ENCODE data around the gene CDK19. TPM values are rescaled to one million over a fixed set of nuclear protein-coding genes. Genes with fewer than 3 reads are reported as not detected.
"Not testable (repeated sequence)": the region's sequence is repeated elsewhere in the genome, so short reads cannot be mapped to it uniquely, and the experiment has no call there.

CDK19 gene
- total RNA-seq (2014; rRNA removed; shearing (Covaris generic); ENCODE audit: low replicate concordance), result 7.6 and 8.9 TPM in 2 replicates

- in situ Hi-C loops (cut with HindIII; ENCODE audit: low pct_unique_long_range_greater_than_20kb, low sequenced_read_pairs), result no loop called here
- peak; percentile 99 for DNase-seq (ENCODE audit: low read depth)
These were observed at the start of gene CDK19 for GRCh38 chr6:110815411-110816409. Gene CDK19, minus strand, starts transcription at chr6:110815469. Its CDS starts 333 bp downstream, at chr6:110815136.

DNA sequence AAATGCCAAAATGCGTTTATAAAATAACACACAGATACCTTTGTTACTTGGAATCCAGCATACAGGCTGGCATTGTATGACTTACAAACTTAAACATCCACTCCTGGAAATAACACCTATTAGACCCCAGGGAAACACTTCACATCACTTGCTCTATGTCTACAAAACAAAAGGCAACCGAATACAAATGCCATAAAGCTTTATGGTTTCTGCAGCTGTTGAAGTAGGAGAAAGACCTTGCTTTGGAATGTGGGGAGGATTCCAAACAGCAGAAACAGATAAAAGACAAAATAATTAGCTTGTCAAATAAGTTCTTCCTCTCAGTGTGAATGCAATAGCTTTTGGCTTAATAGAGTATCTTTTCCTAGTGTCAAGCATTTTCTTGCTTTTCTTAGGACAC is 49.6 kb upstream of the CDK19 start:
- in situ Hi-C loops (cut with HindIII; ENCODE audit: low pct_unique_long_range_greater_than_20kb, low sequenced_read_pairs), result no loop called here
- no peak for DNase-seq (ENCODE audit: low read depth)

DNA sequence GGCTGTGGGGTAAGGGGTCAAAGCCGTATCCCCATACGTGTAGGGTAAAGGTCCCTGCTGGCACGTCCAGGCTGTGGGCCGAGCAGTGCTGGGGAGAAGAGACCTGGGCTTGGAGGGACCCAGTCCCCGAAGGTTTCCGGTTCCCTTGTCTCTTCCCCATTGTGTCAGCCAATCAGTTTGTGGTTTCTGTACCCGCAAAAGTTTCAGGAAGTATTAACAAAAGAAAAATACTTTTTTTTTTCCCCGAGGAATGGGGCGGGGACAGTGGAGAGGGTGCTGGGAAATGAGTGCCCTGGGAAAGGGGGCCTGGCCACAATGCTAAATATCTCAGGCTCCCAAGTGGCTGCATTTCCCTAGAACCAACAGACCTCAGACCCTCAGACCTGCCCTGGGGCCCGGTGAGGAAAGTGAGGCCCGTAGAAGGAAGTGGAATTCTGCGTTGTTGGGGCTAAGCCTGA is 44.1 kb upstream of the CDK19 start:
- in situ Hi-C loops (cut with HindIII; ENCODE audit: low pct_unique_long_range_greater_than_20kb, low sequenced_read_pairs), result no loop called here
- no peak for DNase-seq (ENCODE audit: low read depth)

DNA sequence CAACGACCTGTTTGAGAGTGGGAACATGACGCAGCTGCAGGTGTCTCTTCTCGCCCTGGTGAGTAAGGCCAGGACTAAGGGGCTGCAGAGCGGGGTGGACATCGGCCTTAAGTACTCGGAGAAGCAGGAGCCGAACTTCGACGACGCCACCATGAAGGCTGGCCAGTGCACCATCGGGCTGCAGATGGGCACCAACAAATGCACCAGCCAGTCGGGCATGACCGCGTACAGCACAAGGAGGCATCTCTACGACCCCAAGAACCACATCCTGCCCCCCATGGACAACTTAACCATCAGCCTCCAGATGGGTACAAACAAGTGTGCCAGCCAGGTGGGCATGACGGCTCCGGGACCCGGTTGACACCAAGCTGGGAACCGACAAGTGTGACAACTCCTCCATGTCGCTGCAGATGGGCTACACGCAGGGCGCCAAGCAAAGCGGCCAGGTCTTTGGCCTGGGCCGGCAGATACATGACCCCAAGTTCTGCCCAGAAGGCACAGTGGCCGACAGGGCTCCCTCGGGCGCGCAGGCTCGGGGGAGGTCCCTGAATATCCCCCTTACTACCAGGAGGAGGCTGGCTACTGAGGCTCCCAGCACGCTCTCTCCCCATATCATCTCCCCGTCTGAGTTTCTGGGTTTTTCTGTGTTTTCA is 43.4 kb upstream of the CDK19 start:
- no peak for DNase-seq (ENCODE audit: low read depth)
- in situ Hi-C loops (cut with HindIII; ENCODE audit: low pct_unique_long_range_greater_than_20kb, low sequenced_read_pairs), result no loop called here

GRCh38 chr6:110858016-110858415 is 42.7 kb upstream of the CDK19 start:
- in situ Hi-C loops (cut with HindIII; ENCODE audit: low pct_unique_long_range_greater_than_20kb, low sequenced_read_pairs), result no loop called here
- no peak for DNase-seq (ENCODE audit: low read depth)

DNA sequence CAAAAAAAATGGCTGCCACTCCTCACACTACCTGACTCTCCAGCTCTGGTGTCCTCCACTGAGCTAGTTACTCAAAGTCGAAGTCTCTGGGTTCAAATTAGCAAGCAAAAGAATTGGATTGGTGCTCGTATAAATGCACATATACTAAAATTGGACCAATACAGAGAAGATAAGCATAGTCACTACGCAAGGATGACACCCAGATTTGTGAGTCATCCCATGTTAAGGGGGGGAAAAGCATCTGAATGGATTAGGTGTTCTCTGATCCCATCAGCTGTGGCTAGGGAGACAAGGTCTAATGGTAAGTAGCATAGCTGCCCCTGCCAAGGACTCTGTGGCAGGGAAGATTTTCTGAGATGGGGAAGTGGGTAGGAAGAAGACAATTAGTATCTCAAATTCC is 41.0 kb upstream of the CDK19 start:
- in situ Hi-C loops (cut with HindIII; ENCODE audit: low pct_unique_long_range_greater_than_20kb, low sequenced_read_pairs), result no loop called here
- DNase-seq (ENCODE audit: low read depth), result no peak

GRCh38 chr6:110853754-110854477 is 38.6 kb upstream of the CDK19 start:
- no peak for DNase-seq (ENCODE audit: low read depth)
- in situ Hi-C loops (cut with HindIII; ENCODE audit: low pct_unique_long_range_greater_than_20kb, low sequenced_read_pairs), result no loop called here

DNA sequence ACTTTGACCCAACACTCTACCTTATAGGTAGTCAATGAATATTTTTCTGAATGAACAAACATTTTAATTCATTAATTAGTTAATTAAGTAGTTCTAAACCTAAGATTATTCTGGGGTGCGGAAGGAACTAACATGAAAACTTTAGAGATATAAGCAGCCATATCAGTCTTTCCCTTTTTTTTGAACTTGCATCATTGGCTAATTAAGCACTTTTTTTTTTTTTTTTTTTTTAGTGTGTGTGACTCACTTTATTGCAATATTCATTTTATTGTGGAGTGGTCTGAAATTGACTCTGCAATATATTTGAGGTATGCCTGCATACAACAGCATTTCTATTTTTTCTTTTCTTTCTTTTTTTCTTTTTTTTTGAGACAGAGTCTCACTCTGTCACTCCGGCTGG is 37.5 kb upstream of the CDK19 start:
- DNase-seq (ENCODE audit: low read depth), result no peak
- in situ Hi-C loops (cut with HindIII; ENCODE audit: low pct_unique_long_range_greater_than_20kb, low sequenced_read_pairs), result no loop called here

- DNase-seq (ENCODE audit: low read depth), result no peak
- in situ Hi-C loops (cut with HindIII; ENCODE audit: low pct_unique_long_range_greater_than_20kb, low sequenced_read_pairs), result no loop called here
These were observed 34.5 kb upstream of the CDK19 start for GRCh38 chr6:110849781-110850180.

- in situ Hi-C loops (cut with HindIII; ENCODE audit: low pct_unique_long_range_greater_than_20kb, low sequenced_read_pairs), result no loop called here
- no peak for DNase-seq (ENCODE audit: low read depth)
These were observed 26.0 kb upstream of the CDK19 start for GRCh38 chr6:110841266-110841665.

DNA sequence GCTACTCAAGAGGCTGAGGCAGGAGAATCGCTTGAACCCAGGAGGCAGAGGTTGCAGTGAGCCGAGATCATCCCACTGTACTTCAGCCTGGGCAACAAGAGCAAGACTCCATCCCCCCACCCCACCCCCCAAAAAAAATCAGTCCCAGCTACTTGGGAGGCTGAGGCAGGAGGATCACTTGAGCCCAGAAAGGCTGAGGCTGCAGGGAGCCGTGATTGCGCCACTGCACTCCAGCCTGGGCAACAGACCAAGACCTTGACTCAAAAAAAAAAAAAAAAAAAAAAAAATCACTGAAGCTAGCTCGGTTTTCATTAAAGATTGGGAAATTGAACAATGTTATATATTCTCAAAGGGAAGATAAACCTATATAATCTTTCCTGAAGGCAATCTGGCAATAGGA is 20.5 kb upstream of the CDK19 start:
- DNase-seq (ENCODE audit: low read depth); in situ Hi-C loops (cut with HindIII; ENCODE audit: low pct_unique_long_range_greater_than_20kb, low sequenced_read_pairs): not testable (repeated sequence)

- in situ Hi-C loops (cut with HindIII; ENCODE audit: low pct_unique_long_range_greater_than_20kb, low sequenced_read_pairs), result no loop called here
- no peak for DNase-seq (ENCODE audit: low read depth)
These were observed 18.6 kb upstream of the CDK19 start for GRCh38 chr6:110833831-110834230.

DNA sequence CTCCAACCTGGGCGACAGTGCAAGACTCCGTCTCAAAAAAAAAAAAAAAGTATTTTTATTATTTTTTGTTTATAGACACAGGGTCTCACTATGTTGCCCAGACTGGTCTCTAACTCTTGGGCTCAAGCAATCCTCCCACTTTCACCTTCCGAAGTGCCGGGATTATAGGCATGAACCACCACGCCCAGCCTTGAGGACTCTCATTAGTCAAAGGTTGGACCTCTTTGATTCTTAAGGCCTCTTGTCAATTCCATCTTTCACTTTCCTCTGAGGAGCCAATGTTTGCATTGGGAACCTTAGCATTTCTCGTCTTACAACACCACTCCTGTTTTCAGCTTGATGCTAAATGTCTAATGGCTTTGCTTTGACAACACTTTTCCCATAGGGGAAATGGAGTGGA is 16.1 kb upstream of the CDK19 start:
- DNase-seq (ENCODE audit: low read depth), result no peak
- in situ Hi-C loops (cut with HindIII; ENCODE audit: low pct_unique_long_range_greater_than_20kb, low sequenced_read_pairs), result no loop called here

- DNase-seq (ENCODE audit: low read depth), result no peak
- in situ Hi-C loops (cut with HindIII; ENCODE audit: low pct_unique_long_range_greater_than_20kb, low sequenced_read_pairs), result no loop called here
These were observed 13.1 kb upstream of the CDK19 start for GRCh38 chr6:110828396-110828795.

DNA sequence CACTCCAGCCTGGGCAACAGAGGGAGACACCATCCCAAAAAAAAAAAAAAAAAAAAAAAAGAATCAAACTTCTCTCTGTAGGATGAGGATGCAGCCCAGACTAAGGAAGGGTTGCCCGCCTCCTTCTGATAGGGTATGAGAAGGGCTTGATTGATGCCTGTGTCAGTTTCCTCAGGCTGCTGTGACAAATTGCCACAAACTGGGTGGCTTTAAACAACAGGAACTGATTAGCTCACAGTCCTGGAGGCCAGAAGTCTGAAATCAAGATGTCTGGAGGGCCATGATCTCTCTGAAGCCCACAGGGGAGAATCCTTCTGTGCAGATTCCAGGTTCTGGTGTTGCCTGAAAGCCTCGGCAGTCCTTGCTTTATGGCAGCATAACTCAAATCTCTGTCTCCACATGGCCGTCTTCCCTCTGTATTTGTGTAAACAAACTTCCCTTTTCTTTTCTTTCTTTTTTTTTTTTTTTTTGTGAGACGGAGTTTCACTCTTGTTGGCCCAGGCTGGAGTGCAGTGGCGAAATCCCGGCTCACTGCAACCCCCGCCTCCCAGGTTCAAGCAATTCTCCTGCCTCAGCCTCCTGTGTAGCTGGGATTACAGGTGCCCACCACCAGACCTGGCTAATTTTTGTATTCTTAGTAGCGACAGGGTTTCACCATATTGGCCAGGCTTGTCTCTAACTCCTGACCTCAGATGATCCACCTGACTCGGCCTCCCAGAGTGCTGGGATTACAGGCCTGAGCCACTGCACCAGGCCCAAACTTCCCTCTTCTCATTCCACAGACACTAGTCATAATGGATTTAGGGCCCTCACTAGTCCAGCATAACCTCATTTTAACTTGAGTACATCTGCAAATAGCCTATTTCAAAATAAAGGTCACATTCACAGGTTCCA is 11.2 kb upstream of the CDK19 start:
- no peak for DNase-seq (ENCODE audit: low read depth)
- in situ Hi-C loops (cut with HindIII; ENCODE audit: low pct_unique_long_range_greater_than_20kb, low sequenced_read_pairs), result no loop called here

GRCh38 chr6:110823146-110823545 is 7.9 kb upstream of the CDK19 start:
- no peak for DNase-seq (ENCODE audit: low read depth)
- in situ Hi-C loops (cut with HindIII; ENCODE audit: low pct_unique_long_range_greater_than_20kb, low sequenced_read_pairs), result no loop called here

GRCh38 chr6:110822249-110822648 is 7.0 kb upstream of the CDK19 start:
- in situ Hi-C loops (cut with HindIII; ENCODE audit: low pct_unique_long_range_greater_than_20kb, low sequenced_read_pairs), result no loop called here

GRCh38 chr6:110816677-110817076 is 1.4 kb upstream of the CDK19 start:
- no peak for DNase-seq (ENCODE audit: low read depth)
- in situ Hi-C loops (cut with HindIII; ENCODE audit: low pct_unique_long_range_greater_than_20kb, low sequenced_read_pairs), result no loop called here

More at GRCh38 chr6:110822249-110822648, 7.0 kb upstream of the CDK19 start:
- no peak for DNase-seq (ENCODE audit: low read depth)
